GM20000 (cell line): ENCODE measurements around the gene ACMSD.

Source experiments
- DNase-seq: peaks from one replicate; pipeline ENCODE4 v3.0.0; 2012; ENCODE audit warnings: low spot score
- TF ChIP-seq, protein P1 (sequence below): IDR thresholded peaks from 2 replicates; pipeline ENCODE4 v1.5.1; 2012; ENCODE audit warnings: mild to moderate bottlenecking, control low read depth; ENCODE audit errors: extremely low read depth, missing control alignments

The ACMSD gene

DNA sequence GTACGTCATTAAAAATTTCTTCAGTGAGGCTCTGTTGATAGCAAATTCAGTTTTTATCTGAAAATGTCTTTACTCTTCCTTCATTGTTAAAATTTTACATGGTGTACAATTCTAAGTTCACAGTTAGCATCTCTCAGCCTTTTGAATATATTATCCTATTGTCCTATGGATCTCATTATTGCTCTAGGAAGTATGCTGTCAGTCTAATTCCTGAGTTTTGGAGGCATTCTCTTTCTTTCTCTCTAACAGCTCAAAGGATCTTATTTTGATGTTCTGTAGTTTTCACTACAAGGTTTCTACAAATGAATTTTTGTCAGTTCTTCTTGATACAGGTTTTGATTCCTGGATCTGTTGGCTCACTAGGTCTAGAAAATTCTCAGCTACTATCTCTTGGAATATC is 2.9 kb upstream of the ACMSD start:
- TF ChIP-seq, protein P1, sequence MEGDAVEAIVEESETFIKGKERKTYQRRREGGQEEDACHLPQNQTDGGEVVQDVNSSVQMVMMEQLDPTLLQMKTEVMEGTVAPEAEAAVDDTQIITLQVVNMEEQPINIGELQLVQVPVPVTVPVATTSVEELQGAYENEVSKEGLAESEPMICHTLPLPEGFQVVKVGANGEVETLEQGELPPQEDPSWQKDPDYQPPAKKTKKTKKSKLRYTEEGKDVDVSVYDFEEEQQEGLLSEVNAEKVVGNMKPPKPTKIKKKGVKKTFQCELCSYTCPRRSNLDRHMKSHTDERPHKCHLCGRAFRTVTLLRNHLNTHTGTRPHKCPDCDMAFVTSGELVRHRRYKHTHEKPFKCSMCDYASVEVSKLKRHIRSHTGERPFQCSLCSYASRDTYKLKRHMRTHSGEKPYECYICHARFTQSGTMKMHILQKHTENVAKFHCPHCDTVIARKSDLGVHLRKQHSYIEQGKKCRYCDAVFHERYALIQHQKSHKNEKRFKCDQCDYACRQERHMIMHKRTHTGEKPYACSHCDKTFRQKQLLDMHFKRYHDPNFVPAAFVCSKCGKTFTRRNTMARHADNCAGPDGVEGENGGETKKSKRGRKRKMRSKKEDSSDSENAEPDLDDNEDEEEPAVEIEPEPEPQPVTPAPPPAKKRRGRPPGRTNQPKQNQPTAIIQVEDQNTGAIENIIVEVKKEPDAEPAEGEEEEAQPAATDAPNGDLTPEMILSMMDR: no peak
- no peak for DNase-seq

DNA sequence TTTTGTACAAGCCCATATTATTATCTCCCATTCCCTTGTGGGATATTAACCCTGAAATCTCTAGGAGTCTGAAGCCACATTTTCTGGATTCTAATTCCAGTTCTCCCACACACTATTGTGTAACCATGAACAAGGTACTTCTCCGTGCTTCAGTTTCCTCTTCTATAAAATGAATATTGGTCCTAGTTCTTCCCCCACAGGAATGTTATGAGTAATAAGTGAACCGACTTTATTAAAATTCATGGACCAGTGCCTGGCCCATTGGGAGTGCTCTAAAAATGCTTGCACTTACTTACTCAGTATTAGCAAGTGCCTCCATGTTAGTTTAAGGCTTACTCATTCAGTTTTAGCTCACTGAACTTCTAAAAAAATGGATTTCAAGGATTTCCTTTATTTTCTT is 1.4 kb upstream of the ACMSD start:
- TF ChIP-seq, protein P1: no peak
- DNase-seq: no peak

DNA sequence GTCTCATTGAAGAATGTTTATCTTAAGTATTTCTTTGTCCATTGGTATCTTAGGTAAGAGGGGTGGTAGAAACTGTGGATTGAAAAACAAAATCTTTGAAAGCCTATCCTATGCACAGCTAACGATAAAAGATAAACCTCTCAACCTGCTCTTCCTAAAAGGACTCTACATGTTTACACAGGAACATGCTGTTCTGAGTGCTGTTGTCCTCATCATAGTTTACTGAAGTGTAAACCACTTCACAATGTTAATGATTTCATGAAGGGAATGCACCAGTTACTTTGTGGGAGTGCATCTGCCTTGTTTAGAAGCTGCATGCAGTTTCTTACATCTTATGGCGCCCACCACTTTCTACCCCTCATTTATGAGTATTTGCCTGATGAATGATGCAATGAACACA is 1.2 kb downstream of the ACMSD start:
- DNase-seq: no peak
- TF ChIP-seq, protein P1: no peak

DNA sequence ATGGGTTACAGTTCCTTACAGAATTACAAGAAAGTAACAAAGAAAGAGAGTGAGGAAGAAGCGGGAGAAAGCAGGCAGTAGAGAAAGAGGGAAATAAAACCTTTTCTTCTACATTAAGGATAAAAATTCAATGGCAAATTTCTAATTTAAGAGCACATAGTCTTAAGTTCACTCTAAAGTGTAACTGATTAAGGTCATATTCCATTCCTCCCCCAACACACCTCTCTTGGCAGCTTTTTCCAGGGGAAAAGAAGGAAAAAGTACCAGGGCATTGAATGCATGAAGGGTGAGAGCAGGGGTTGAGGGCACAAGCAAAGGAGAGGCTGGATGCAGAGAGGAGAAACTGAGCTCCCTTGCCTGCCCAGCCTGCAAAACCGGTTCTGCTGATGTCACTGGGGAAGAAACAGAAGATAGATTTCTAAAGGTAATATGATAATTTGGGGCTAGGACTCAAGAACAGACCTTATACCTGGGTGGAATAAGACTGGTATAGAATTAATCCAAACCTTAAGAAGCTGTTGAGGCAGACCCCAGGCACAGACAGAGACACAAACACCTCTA is 4.6 kb downstream of the ACMSD start:
- DNase-seq: no peak
- TF ChIP-seq, protein P1: no peak

DNA sequence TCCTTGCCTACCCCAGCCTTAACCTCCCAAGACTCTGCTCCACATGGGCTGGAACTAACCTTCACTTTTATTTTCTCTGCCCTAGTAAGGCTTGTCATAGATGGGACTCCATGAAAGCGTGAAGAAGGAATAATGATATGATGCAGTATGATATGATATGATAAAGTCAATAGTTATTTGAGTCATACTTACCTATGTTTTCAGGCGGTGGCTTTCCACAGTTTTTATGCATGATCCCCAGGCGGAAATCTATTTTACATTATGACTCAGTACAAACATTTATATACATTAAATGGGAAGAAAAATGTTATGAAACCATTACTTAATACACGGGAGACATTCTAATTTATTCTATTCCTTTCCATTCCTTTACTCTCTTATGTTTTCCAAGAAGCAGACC is 5.6 kb downstream of the ACMSD start:
- DNase-seq: no peak
- TF ChIP-seq, protein P1: no peak

DNA sequence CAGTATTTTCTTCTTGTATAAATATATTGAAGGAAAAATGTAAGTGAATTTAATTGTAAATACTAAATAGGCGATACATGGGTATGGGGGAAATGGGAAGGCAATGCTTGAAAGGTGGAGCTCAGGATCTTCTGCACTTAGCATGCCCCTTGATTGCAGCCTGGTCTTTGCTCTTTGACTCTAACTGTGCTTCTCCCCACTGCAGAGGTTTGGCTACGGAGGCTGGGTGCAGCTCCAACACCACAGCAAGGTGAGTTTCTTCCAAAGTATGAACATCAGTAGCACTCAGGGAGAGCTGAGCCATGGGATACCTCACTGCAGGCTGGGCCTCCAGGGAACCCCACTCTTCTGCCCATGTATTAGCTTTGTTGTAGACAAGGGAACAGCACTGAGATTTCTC is 6.6 kb downstream of the ACMSD start:
- TF ChIP-seq, protein P1: no peak
- DNase-seq: no peak

DNA sequence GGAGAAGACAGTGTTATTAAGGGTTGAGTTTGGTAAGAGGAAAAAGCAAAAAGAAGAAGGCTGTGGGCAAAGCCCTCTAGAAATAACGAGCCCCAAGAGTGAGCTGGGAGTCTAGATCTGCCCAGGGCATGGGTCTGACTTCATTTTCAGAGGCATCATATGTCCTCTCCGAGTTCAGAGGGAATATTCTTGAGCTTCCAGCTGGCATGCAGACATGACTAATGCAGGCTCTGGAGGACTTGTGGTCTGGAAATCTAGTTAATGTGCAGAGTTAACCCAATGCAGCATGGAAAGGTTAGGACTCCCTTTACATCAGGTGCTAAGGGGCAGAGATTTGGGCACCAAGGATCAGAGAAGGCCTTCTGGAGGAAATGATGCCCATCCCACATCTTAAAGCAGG is 7.3 kb downstream of the ACMSD start:
- TF ChIP-seq, protein P1: no peak
- DNase-seq: no peak
